Measurements from ENCODE around the gene CADM1. TPM values are rescaled to one million over a fixed set of nuclear protein-coding genes. Genes with fewer than 3 reads are reported as not detected.

CADM1 gene
- total RNA-seq, 4 donors from 2014 or later: 2.9 to 25.7 (median 9.6) TPM

GRCh38 chr11:115396533-115396932, 107.7 kb downstream of the CADM1 start:
- TF ChIP-seq, protein P1, sequence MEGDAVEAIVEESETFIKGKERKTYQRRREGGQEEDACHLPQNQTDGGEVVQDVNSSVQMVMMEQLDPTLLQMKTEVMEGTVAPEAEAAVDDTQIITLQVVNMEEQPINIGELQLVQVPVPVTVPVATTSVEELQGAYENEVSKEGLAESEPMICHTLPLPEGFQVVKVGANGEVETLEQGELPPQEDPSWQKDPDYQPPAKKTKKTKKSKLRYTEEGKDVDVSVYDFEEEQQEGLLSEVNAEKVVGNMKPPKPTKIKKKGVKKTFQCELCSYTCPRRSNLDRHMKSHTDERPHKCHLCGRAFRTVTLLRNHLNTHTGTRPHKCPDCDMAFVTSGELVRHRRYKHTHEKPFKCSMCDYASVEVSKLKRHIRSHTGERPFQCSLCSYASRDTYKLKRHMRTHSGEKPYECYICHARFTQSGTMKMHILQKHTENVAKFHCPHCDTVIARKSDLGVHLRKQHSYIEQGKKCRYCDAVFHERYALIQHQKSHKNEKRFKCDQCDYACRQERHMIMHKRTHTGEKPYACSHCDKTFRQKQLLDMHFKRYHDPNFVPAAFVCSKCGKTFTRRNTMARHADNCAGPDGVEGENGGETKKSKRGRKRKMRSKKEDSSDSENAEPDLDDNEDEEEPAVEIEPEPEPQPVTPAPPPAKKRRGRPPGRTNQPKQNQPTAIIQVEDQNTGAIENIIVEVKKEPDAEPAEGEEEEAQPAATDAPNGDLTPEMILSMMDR (IDR thresholded peaks at IDR 0.05; ENCODE audit: low read depth): no peak

DNA sequence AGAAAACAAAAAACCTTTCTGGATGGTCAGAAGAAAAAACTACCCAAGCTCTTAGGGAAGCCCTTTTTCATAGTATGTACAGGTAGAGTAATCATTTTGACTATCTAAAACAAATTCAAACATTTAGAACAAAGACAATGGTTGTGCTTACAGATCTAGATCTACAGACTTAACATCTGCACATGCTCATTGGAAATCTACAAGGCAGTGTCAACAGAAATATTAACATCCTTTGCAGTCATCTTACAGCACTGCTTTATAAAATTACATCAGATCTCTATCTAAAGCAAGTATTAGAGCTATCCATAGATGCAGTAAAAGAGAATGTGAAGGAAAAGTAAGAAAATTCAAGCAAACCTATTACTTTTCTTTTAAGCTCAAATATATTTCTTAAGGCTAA, 110.3 kb downstream of the CADM1 start:
- TF ChIP-seq, protein P1 (IDR thresholded peaks at IDR 0.05; ENCODE audit: low read depth): no peak

- TF ChIP-seq, protein P1 (IDR thresholded peaks at IDR 0.05; ENCODE audit: low read depth): no peak
These were observed 112.6 kb downstream of the CADM1 start for GRCh38 chr11:115391598-115391997.

- TF ChIP-seq, protein P1 (IDR thresholded peaks at IDR 0.05; ENCODE audit: low read depth): no peak
These were observed 113.1 kb downstream of the CADM1 start for GRCh38 chr11:115391160-115391559.

- TF ChIP-seq, protein P1 (IDR thresholded peaks at IDR 0.05; ENCODE audit: low read depth): no peak
These were observed 113.8 kb downstream of the CADM1 start for GRCh38 chr11:115390441-115390840.

DNA sequence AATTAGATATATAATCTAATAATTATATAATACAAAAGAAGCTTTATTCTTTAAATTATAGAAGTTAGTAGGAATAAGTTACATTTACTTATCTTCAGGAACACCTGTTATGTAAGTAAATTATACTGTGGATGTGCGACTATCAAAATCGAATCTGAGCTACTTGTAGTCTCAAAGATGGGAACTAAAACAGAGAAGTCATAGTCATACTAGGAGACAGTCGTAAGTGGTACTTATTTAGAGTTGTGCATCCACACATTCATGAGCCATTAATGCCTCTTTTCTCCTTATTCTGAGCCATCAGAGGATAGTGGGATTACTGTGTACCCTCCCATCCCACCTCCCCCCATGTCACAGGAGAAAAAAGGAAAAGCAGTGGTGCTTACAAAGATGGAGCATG, 114.4 kb downstream of the CADM1 start:
- TF ChIP-seq, protein P1 (IDR thresholded peaks at IDR 0.05; ENCODE audit: low read depth): no peak

DNA sequence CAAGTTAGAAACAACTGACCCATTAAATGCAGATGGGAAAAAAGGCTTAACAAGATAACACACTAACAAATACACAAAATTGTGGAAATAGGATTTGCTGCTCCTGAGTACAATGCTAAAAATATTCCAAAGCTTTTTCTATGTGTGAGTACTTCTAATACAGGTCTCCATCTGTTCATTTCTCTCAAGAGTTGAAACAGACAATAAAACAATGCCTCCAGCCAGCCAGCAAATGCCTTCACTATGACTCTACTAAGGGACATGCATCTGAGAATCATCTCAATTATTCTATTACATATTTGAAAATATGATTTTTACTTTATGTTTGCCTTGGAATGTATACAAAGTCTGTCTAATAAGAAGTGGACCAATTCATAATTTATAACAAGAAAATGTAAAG, 119.0 kb downstream of the CADM1 start:
- TF ChIP-seq, protein P1 (IDR thresholded peaks at IDR 0.05; ENCODE audit: low read depth): no peak
